LNCaP clone FGC (cell line): ENCODE measurements around the gene LITAF.
A peak's percentile ranks its signal among the peaks of the same experiment; 100 is the strongest.

Experiments used
- DNase-seq: peaks from one replicate; pipeline ENCODE4 v3.0.0-alpha.2; 2011; ENCODE audit warnings: low read depth
- H3K4me3 ChIP-seq: 2 replicates; pipeline ENCODE4 v1.5.1; 2011; ENCODE audit warnings: mild to moderate bottlenecking, low read depth, low read length, control low read depth
- TF ChIP-seq, protein P1 (sequence below): IDR thresholded peaks from 2 replicates; pipeline ENCODE4 v1.5.1; 2012; ENCODE audit warnings: mild to moderate bottlenecking; ENCODE audit not compliant: control insufficient read depth, insufficient read depth; ENCODE audit errors: extremely low read depth

Gene LITAF

DNA sequence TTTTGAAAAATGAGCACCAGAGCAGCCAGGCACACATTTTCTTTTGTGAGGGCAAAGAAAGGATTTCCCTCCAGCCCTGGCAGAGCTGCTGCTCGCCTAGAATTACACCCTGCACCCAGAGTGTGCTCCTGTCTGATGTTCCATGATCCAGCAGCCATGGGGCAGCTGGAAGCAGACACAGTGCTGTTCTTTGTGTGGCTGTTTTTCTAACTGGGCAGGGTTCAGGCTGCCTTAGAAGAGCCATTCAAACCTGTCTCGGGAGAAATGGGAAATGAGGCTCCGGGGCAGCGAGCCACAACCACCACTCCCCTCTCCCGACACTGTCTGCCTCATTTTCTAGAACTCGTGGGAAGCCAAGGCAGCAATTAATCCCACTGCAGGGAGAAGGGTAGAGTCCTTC lies 28.9 kb downstream of the LITAF start:
- no peak for DNase-seq
- TF ChIP-seq, protein P1, sequence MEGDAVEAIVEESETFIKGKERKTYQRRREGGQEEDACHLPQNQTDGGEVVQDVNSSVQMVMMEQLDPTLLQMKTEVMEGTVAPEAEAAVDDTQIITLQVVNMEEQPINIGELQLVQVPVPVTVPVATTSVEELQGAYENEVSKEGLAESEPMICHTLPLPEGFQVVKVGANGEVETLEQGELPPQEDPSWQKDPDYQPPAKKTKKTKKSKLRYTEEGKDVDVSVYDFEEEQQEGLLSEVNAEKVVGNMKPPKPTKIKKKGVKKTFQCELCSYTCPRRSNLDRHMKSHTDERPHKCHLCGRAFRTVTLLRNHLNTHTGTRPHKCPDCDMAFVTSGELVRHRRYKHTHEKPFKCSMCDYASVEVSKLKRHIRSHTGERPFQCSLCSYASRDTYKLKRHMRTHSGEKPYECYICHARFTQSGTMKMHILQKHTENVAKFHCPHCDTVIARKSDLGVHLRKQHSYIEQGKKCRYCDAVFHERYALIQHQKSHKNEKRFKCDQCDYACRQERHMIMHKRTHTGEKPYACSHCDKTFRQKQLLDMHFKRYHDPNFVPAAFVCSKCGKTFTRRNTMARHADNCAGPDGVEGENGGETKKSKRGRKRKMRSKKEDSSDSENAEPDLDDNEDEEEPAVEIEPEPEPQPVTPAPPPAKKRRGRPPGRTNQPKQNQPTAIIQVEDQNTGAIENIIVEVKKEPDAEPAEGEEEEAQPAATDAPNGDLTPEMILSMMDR = no peak
- no peak overlapping the region for H3K4me3 ChIP-seq

DNA sequence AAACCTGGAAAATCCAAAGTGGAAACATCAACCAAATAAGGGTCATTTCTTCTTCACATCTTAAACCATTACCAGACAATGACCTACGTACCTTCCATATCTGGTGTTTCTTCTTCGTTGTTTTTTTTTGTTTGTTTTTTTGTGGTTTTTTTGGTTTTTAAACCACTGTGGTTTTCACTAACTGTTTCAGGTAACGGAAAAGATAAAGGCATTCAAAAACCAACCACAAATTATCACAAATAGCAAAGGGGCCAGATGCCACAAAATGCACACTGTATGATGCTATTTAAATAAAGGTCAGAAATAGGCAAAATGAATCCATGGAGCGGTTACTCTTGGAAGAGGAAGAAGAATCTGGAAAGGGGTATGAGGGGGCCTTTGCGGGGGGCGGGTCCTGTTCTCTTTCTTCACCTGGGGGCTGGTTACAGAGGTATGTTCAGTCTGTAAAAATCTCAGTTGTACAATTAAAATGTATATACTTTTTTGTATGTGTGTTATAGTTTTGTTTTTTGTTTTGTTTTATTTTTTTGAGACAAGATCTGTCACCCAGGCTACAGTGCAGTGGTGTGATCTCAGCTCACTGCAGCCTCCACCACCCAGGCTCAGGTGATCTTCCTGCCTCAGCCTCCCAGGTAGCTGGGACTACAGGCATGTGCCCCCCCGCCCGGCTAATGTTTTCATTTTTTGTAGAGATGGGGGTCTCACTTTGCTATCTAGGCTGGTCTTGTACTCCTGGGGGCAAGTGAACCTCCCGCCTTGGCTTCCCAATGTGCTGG lies 29.6 kb downstream of the LITAF start:
- DNase-seq = no peak

GRCh38 chr16:11556214-11556819 lies 30.4 kb downstream of the LITAF start:
- DNase-seq = no peak
- TF ChIP-seq, protein P1 = no peak
- no peak overlapping the region for H3K4me3 ChIP-seq

More for the DNA sequence above, 29.6 kb downstream of the LITAF start:
- TF ChIP-seq, protein P1 = no peak
- H3K4me3 ChIP-seq = no peak overlapping the region

DNA sequence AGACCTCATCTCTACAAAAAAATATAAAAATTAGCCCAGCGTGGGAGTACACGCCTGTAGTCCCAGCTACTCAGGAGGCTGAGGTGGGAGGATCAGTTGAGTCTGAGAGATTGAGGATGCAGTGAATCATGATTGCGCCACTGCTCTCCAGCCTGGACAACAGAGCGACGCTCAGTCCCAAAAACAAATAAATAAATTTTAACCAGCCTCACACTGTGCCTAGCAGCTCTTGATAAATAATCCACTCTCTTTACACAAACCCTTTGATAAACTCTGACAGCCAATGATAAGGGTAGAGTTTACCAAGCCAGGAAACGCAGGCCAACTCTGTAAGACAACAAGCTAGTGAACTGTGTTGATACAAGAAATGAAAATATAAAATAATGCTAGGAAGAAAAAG lies 32.7 kb downstream of the LITAF start:
- DNase-seq = peak; percentile 54
- TF ChIP-seq, protein P1 = no peak
- H3K4me3 ChIP-seq = no peak overlapping the region

- TF ChIP-seq, protein P1 = no peak
- no peak overlapping the region for H3K4me3 ChIP-seq
- no peak for DNase-seq
Observed at GRCh38 chr16:11553371-11553770, 33.3 kb downstream of the LITAF start.

DNA sequence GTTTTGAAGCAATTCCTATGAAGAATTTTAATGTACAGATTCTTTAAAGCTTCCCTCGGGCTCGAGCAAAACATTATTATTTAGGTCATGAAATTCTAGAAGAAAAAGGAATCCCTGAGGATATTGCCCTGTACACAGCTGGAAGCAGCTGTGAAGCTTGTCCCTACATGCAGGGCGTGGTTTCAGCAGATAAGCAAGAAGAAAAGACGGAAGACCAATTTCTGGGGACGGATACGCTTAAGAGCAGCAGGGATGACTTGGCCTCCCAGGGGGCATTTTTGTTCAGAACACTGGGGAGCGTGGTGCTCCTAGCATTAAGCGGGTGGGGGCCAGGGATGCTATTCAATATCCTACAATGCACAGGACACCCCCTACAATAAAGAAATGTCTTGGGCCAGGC lies 34.3 kb downstream of the LITAF start:
- TF ChIP-seq, protein P1 = no peak
- DNase-seq = no peak
- no peak overlapping the region for H3K4me3 ChIP-seq
